GM23338 (cell line): Measurements from ENCODE around the gene ZNF211. TPM values are rescaled to one million over a fixed set of nuclear protein-coding genes. Genes with fewer than 3 reads are reported as not detected.

Experiments
- ATAC-seq: fragments of 200-7000 bp; cut with Tn5 transposase; 3 replicates; pipeline ENCODE4 v1.9.1; 2020
- DNase-seq: peaks from one replicate; pipeline ENCODE4 v3.0.0-alpha.2; 2015; ENCODE audit warnings: low spot score
- H2AFZ ChIP-seq: fragments of 200-600 bp; sonication (generic); 2 replicates; pipeline ENCODE4 v1.8.0; 2016; ENCODE audit warnings: antibody characterized with exemption, mild to moderate bottlenecking, moderate library complexity
- H3F3A ChIP-seq: fragments of 200-600 bp; sonication (generic); replicated peaks from 2 replicates; pipeline ENCODE4 v1.8.0; 2017; ENCODE audit warnings: antibody characterized with exemption, mixed run types, low read depth
- H3K27ac ChIP-seq: fragments of 200-600 bp; sonication (generic); 2 replicates; pipeline ENCODE4 v1.6.1; 2016; ENCODE audit warnings: low read depth
- H3K27me3 ChIP-seq: fragments of 200-600 bp; sonication (generic); 2 replicates; pipeline ENCODE4 v1.8.0; 2016; ENCODE audit warnings: mild to moderate bottlenecking, mixed run types, moderate library complexity; ENCODE audit not compliant: insufficient read depth
- H3K36me3 ChIP-seq: fragments of 200-600 bp; sonication (generic); 2 replicates; pipeline ENCODE4 v1.8.0; 2016; ENCODE audit warnings: mild to moderate bottlenecking; ENCODE audit not compliant: insufficient read depth
- H3K4me1 ChIP-seq: fragments of 200-600 bp; sonication (generic); 2 replicates; pipeline ENCODE4 v1.8.0; 2016; ENCODE audit warnings: mild to moderate bottlenecking, moderate library complexity; ENCODE audit not compliant: insufficient read depth
- H3K4me2 ChIP-seq: fragments of 200-600 bp; sonication (generic); 2 replicates; pipeline ENCODE4 v1.7.1; 2017; ENCODE audit warnings: mixed run types
- H3K4me3 ChIP-seq: fragments of 200-600 bp; sonication (generic); 2 replicates; pipeline ENCODE4 v1.6.1; 2016; ENCODE audit warnings: mixed run types
- H3K79me2 ChIP-seq: fragments of 200-600 bp; sonication (generic); replicated peaks from 2 replicates; pipeline ENCODE4 v1.8.0; 2017; ENCODE audit warnings: mild to moderate bottlenecking; ENCODE audit not compliant: insufficient read depth
- H3K9me2 ChIP-seq: fragments of 200-600 bp; sonication (generic); 2 replicates; pipeline ENCODE4 v1.8.0; 2017; ENCODE audit not compliant: insufficient read depth
- H4K20me1 ChIP-seq: fragments of 200-600 bp; sonication (generic); replicated peaks from 2 replicates; pipeline ENCODE4 v1.8.0; 2017; ENCODE audit warnings: mild to moderate bottlenecking; ENCODE audit not compliant: insufficient read depth
- H3K27ac Mint-ChIP-seq: 2 replicates; pipeline ENCODE4 v1.8.0; 2020; ENCODE audit warnings: inconsistent platforms, mild to moderate bottlenecking, moderate library complexity, mixed read lengths
- H3K27me3 Mint-ChIP-seq: 3 replicates; pipeline ENCODE4 v1.8.0; 2022; ENCODE audit warnings: low read depth, mild to moderate bottlenecking, moderate library complexity, mixed read lengths, inconsistent platforms; ENCODE audit not compliant: insufficient read depth, poor library complexity
- H3K36me3 Mint-ChIP-seq: 3 replicates; pipeline ENCODE4 v1.8.0; 2021; ENCODE audit warnings: low read depth, mild to moderate bottlenecking, inconsistent platforms, moderate library complexity, mixed read lengths
- H3K4me1 Mint-ChIP-seq: 3 replicates; pipeline ENCODE4 v1.8.0; 2020; ENCODE audit warnings: mild to moderate bottlenecking, inconsistent platforms, mixed read lengths
- H3K4me3 Mint-ChIP-seq: 3 replicates; pipeline ENCODE4 v1.8.0; 2021; ENCODE audit warnings: moderate library complexity, mild to moderate bottlenecking, inconsistent platforms, mixed read lengths
- H3K9me3 Mint-ChIP-seq: 3 replicates; pipeline ENCODE4 v1.8.0; 2020; ENCODE audit warnings: moderate library complexity, mild to moderate bottlenecking, inconsistent platforms, mixed read lengths
- CREB1 ChIP-seq: fragments of 250-450 bp; sonication (Bioruptor Pico); IDR thresholded peaks from 2 replicates; pipeline ENCODE4 v1.5.0; 2020; ENCODE audit warnings: low read depth, mild to moderate bottlenecking, moderate library complexity
- EZH2 ChIP-seq: fragments of 200-600 bp; sonication (generic); IDR thresholded peaks from one replicate; pipeline ENCODE4 v1.8.0; 2017; ENCODE audit warnings: antibody characterized with exemption, mild to moderate bottlenecking, low read depth; ENCODE audit not compliant: unreplicated experiment
- EZH2phosphoT487 ChIP-seq: fragments of 200-600 bp; sonication (generic); IDR thresholded peaks from one replicate; pipeline ENCODE4 v1.8.1; 2018; ENCODE audit warnings: antibody characterized with exemption; ENCODE audit not compliant: unreplicated experiment
- JUNB ChIP-seq: IDR thresholded peaks from one replicate; pipeline ENCODE4 v1.6.1; 2016; ENCODE audit warnings: antibody characterized with exemption; ENCODE audit not compliant: unreplicated experiment
- NANOG ChIP-seq: IDR thresholded peaks from 2 replicates; pipeline ENCODE4 v1.6.1; 2016; ENCODE audit warnings: antibody characterized with exemption, borderline replicate concordance
- POLR2AphosphoS5 ChIP-seq: IDR thresholded peaks from 2 replicates; pipeline ENCODE4 v1.6.1; 2016; ENCODE audit warnings: antibody characterized with exemption, low read depth
- STAT1 ChIP-seq: IDR thresholded peaks from one replicate; pipeline ENCODE4 v1.6.1; 2016; ENCODE audit warnings: antibody characterized with exemption; ENCODE audit not compliant: unreplicated experiment
- ZNF114 ChIP-seq: fragments of 250-450 bp; sonication (Bioruptor Pico); IDR thresholded peaks from 2 replicates; pipeline ENCODE4 v1.5.0; 2020; ENCODE audit warnings: mild to moderate bottlenecking, moderate library complexity
- ZNF331 ChIP-seq: fragments of 250-450 bp; sonication (Bioruptor Pico); IDR thresholded peaks from 2 replicates; pipeline ENCODE4 v1.5.0; 2020; ENCODE audit warnings: low read depth, mild to moderate bottlenecking, moderate library complexity
- polyA plus RNA-seq: library from polyadenylated mRNA; unstranded; fragments of >200 nt; fragmentation: Nextera tagmentation; extraction: Ambion mirVana; gene quantifications from 2 replicates; pipeline ENCODE4 v1.2.1, GENCODE V29; 2016
- total RNA-seq: library from RNA; depleted of rRNA; stranded (reverse); fragments of >200 nt; shearing (Covaris generic); gene quantifications from 2 replicates; pipeline ENCODE4 v1.2.3, GENCODE V29; 2014
- TF ChIP-seq, protein P1 (sequence below), 2 experiments: fragments of 200-600 bp in 1 of 2; sonication (generic) in 1 of 2; conservative IDR thresholded peaks; 2 replicates each; pipeline versions ENCODE4 v1.5.1 to v1.6.1; 2016 to 2017; ENCODE audit warnings: antibody characterized with exemption in 2 of 2, low read depth in 2 of 2, mild to moderate bottlenecking in 2 of 2, moderate library complexity in 1 of 2
- TF ChIP-seq, protein P2 (sequence below): IDR thresholded peaks from one replicate; pipeline ENCODE4 v1.6.1; 2018; ENCODE audit warnings: antibody characterized with exemption; ENCODE audit not compliant: unreplicated experiment
- TF ChIP-seq, protein P3 (sequence below): IDR thresholded peaks from 2 replicates; pipeline ENCODE4 v1.6.1; 2016; ENCODE audit warnings: antibody characterized with exemption
- TF ChIP-seq, protein P4 (sequence below): fragments of 250-450 bp; sonication (Bioruptor Pico); IDR thresholded peaks from 2 replicates; pipeline ENCODE4 v1.5.0; 2020; ENCODE audit warnings: mild to moderate bottlenecking, moderate library complexity

ZNF211 gene
- total and polyA plus RNA-seq, 2 experiments from 2014 or later = 9.7 to 13.8 TPM

DNA sequence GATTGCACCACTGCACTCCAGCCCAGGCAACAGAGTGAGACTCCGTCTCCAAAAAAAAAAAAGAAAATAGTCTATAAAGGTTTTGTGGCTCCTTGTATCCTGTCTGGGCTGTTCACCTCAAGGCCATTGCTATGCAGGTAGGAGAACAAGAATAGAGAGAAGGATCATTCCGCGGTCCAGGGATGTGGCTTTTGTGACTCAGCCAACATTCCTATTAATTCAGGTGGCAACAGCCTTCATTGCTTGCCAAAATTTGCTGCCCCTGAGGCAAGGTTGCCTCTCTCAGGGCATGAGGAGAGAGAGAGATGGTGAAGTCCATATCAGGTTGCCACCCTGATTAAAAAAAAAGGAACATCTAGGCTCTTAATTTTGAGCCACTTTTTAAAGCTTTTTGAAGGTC is 56.8 kb downstream of the ZNF211 start:
- Histone ChIP-seq H3K27me3 (no peaks in the 10 kb centered on the region), H3K4me3 (no peak overlapping the region), H3F3A (peaks cover 29% of the 10 kb centered on the region), H3K27ac (no peak overlapping the region), H2AFZ (no peak overlapping the region), H3K4me2 (no peak overlapping the region), H3K4me1 (no peaks in the 10 kb centered on the region), H3K9me2 (0 out of 2 replicates have a peak, but pooled peaks cover 3% of the 10 kb centered on the region), H4K20me1 (peaks cover 43% of the 10 kb centered on the region), H3K79me2 (peaks cover 72% of the 10 kb centered on the region), H3K36me3 (peaks cover 47% of the 10 kb centered on the region)
- peaks cover 6% of the 10 kb centered on the region for H3K27me3 Mint-ChIP-seq
- ATAC-seq (no peak), DNase-seq (no peak)
- peaks cover 51% of the 10 kb centered on the region for H3K9me3 Mint-ChIP-seq
- H3K36me3 Mint-ChIP-seq = peaks cover 74% of the 10 kb centered on the region
- H3K27ac Mint-ChIP-seq = no peak overlapping the region
- H3K4me1 Mint-ChIP-seq = no peaks in the 10 kb centered on the region
- TF ChIP-seq EZH2 (no peak), JUNB (no peak), ZNF114 (CRISPR knock-in tag) (no peak), ZNF331 (CRISPR knock-in tag) (no peak), STAT1 (no peak), EZH2phosphoT487 (no peak), NANOG (no peak), CREB1 (CRISPR knock-in tag) (no peak), POLR2AphosphoS5 (no peak)
- TF ChIP-seq, protein P1, sequence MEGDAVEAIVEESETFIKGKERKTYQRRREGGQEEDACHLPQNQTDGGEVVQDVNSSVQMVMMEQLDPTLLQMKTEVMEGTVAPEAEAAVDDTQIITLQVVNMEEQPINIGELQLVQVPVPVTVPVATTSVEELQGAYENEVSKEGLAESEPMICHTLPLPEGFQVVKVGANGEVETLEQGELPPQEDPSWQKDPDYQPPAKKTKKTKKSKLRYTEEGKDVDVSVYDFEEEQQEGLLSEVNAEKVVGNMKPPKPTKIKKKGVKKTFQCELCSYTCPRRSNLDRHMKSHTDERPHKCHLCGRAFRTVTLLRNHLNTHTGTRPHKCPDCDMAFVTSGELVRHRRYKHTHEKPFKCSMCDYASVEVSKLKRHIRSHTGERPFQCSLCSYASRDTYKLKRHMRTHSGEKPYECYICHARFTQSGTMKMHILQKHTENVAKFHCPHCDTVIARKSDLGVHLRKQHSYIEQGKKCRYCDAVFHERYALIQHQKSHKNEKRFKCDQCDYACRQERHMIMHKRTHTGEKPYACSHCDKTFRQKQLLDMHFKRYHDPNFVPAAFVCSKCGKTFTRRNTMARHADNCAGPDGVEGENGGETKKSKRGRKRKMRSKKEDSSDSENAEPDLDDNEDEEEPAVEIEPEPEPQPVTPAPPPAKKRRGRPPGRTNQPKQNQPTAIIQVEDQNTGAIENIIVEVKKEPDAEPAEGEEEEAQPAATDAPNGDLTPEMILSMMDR (conservative IDR thresholded peaks at IDR 0.05; ENCODE audit: low read depth in 2 of 2) = no peak
- TF ChIP-seq, protein P2, sequence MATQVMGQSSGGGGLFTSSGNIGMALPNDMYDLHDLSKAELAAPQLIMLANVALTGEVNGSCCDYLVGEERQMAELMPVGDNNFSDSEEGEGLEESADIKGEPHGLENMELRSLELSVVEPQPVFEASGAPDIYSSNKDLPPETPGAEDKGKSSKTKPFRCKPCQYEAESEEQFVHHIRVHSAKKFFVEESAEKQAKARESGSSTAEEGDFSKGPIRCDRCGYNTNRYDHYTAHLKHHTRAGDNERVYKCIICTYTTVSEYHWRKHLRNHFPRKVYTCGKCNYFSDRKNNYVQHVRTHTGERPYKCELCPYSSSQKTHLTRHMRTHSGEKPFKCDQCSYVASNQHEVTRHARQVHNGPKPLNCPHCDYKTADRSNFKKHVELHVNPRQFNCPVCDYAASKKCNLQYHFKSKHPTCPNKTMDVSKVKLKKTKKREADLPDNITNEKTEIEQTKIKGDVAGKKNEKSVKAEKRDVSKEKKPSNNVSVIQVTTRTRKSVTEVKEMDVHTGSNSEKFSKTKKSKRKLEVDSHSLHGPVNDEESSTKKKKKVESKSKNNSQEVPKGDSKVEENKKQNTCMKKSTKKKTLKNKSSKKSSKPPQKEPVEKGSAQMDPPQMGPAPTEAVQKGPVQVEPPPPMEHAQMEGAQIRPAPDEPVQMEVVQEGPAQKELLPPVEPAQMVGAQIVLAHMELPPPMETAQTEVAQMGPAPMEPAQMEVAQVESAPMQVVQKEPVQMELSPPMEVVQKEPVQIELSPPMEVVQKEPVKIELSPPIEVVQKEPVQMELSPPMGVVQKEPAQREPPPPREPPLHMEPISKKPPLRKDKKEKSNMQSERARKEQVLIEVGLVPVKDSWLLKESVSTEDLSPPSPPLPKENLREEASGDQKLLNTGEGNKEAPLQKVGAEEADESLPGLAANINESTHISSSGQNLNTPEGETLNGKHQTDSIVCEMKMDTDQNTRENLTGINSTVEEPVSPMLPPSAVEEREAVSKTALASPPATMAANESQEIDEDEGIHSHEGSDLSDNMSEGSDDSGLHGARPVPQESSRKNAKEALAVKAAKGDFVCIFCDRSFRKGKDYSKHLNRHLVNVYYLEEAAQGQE = no peak
- TF ChIP-seq, protein P3, sequence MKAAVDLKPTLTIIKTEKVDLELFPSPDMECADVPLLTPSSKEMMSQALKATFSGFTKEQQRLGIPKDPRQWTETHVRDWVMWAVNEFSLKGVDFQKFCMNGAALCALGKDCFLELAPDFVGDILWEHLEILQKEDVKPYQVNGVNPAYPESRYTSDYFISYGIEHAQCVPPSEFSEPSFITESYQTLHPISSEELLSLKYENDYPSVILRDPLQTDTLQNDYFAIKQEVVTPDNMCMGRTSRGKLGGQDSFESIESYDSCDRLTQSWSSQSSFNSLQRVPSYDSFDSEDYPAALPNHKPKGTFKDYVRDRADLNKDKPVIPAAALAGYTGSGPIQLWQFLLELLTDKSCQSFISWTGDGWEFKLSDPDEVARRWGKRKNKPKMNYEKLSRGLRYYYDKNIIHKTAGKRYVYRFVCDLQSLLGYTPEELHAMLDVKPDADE = no peak
- TF ChIP-seq, protein P4, sequence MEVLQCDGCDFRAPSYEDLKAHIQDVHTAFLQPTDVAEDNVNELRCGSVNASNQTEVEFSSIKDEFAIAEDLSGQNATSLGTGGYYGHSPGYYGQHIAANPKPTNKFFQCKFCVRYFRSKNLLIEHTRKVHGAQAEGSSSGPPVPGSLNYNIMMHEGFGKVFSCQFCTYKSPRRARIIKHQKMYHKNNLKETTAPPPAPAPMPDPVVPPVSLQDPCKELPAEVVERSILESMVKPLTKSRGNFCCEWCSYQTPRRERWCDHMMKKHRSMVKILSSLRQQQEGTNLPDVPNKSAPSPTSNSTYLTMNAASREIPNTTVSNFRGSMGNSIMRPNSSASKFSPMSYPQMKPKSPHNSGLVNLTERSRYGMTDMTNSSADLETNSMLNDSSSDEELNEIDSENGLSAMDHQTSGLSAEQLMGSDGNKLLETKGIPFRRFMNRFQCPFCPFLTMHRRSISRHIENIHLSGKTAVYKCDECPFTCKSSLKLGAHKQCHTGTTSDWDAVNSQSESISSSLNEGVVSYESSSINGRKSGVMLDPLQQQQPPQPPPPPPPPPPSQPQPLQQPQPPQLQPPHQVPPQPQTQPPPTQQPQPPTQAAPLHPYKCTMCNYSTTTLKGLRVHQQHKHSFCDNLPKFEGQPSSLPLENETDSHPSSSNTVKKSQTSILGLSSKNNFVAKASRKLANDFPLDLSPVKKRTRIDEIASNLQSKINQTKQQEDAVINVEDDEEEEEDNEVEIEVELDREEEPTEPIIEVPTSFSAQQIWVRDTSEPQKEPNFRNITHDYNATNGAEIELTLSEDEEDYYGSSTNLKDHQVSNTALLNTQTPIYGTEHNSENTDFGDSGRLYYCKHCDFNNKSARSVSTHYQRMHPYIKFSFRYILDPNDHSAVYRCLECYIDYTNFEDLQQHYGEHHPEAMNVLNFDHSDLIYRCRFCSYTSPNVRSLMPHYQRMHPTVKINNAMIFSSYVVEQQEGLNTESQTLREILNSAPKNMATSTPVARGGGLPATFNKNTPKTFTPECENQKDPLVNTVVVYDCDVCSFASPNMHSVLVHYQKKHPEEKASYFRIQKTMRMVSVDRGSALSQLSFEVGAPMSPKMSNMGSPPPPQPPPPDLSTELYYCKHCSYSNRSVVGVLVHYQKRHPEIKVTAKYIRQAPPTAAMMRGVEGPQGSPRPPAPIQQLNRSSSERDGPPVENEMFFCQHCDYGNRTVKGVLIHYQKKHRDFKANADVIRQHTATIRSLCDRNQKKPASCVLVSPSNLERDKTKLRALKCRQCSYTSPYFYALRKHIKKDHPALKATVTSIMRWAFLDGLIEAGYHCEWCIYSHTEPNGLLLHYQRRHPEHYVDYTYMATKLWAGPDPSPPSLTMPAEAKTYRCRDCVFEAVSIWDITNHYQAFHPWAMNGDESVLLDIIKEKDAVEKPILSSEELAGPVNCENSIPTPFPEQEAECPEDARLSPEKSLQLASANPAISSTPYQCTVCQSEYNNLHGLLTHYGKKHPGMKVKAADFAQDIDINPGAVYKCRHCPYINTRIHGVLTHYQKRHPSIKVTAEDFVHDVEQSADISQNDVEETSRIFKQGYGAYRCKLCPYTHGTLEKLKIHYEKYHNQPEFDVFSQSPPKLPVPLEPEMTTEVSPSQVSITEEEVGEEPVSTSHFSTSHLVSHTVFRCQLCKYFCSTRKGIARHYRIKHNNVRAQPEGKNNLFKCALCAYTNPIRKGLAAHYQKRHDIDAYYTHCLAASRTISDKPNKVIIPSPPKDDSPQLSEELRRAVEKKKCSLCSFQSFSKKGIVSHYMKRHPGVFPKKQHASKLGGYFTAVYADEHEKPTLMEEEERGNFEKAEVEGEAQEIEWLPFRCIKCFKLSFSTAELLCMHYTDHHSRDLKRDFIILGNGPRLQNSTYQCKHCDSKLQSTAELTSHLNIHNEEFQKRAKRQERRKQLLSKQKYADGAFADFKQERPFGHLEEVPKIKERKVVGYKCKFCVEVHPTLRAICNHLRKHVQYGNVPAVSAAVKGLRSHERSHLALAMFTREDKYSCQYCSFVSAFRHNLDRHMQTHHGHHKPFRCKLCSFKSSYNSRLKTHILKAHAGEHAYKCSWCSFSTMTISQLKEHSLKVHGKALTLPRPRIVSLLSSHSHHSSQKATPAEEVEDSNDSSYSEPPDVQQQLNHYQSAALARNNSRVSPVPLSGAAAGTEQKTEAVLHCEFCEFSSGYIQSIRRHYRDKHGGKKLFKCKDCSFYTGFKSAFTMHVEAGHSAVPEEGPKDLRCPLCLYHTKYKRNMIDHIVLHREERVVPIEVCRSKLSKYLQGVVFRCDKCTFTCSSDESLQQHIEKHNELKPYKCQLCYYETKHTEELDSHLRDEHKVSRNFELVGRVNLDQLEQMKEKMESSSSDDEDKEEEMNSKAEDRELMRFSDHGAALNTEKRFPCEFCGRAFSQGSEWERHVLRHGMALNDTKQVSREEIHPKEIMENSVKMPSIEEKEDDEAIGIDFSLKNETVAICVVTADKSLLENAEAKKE (CRISPR knock-in tag) = no peak
- H3K4me3 Mint-ChIP-seq = no peak overlapping the region
